ENCODE results near the gene CWC25.

- TF ChIP-seq, protein P1, sequence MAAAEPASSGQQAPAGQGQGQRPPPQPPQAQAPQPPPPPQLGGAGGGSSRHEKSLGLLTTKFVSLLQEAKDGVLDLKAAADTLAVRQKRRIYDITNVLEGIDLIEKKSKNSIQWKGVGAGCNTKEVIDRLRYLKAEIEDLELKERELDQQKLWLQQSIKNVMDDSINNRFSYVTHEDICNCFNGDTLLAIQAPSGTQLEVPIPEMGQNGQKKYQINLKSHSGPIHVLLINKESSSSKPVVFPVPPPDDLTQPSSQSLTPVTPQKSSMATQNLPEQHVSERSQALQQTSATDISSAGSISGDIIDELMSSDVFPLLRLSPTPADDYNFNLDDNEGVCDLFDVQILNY (CRISPR knock-in tag; IDR thresholded peaks at IDR 0.05), result no peak
- no peak for TF ChIP-seq MEIS2 (IDR thresholded peaks at IDR 0.05; ENCODE audit: partially characterized antibody)
- TF ChIP-seq ARNT (IDR thresholded peaks at IDR 0.05), result no peak
- no peak for TF ChIP-seq C11orf30 (IDR thresholded peaks at IDR 0.05; ENCODE audit: low read depth)
- TF ChIP-seq, protein P2, sequence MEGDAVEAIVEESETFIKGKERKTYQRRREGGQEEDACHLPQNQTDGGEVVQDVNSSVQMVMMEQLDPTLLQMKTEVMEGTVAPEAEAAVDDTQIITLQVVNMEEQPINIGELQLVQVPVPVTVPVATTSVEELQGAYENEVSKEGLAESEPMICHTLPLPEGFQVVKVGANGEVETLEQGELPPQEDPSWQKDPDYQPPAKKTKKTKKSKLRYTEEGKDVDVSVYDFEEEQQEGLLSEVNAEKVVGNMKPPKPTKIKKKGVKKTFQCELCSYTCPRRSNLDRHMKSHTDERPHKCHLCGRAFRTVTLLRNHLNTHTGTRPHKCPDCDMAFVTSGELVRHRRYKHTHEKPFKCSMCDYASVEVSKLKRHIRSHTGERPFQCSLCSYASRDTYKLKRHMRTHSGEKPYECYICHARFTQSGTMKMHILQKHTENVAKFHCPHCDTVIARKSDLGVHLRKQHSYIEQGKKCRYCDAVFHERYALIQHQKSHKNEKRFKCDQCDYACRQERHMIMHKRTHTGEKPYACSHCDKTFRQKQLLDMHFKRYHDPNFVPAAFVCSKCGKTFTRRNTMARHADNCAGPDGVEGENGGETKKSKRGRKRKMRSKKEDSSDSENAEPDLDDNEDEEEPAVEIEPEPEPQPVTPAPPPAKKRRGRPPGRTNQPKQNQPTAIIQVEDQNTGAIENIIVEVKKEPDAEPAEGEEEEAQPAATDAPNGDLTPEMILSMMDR (IDR thresholded peaks at IDR 0.05 in 2 of 3, conservative IDR thresholded peaks at IDR 0.05 in 1 of 3; ENCODE audit: insufficient read depth in 2 of 3, low read depth in 1 of 3, low read length in 3 of 3), result no peak
- no peak for TF ChIP-seq L3MBTL2 (IDR thresholded peaks at IDR 0.05)
- no peak for TF ChIP-seq ZNF174 (CRISPR knock-in tag; IDR thresholded peaks at IDR 0.05)
Observed at GRCh38 chr17:38783227-38783626, 41.9 kb downstream of the CWC25 start.

Measured in K562 (cell line).